Measurements from ENCODE around the gene SCN1A.
"Not testable (repeated sequence)": the region's sequence is repeated elsewhere in the genome, so short reads cannot be mapped to it uniquely, and the experiment has no call there.

The SCN1A gene

DNA sequence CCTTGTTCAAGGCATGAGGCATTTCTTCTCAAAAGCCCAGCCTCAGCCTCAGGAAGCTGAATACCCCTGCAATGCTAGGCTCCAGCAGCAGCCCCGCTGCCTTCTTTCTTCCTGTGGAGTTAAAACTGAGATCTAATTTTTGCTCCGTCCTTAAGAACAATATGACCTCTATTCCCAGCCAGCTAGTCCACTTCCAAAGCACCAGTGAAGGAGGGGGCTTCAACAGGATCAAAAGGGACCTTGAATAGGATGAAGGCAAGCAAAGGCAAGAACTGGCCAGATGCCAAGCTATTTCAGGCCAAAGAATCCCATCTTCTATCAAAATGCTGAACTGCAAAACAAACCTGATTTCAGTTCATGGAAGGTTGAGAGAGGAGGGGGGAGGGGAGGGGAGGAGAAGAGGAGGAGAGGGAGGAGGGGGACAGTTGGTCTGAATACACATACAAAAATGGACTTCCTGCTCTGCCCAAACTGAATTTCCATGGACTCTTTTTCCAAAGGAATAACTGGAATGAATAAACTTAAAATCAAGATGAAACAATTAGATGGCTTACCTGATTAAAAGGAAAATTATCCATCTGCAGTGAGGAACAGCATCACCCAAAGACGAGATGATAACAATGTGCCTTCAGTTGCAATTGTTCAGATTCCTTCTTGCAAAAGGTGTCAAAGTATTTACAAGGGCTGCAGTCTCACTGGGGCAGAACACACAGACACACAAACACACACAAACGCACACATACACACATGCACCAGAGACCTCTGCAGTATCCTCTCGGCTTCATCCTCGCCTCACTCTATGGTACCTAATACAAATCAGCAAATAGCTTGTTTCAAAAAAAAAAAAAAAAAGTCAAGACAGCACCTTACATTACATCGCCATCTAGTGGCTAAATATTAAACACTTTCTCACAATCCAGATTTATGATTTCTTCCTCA, at the start of gene SCN1A:
Gene SCN1A, minus strand, starts transcription at position 804 of the 939 bp plus-strand sequence. CDS start 54,399 bp downstream, outside the sequence.
- no peak for DNase-seq

GRCh38 chr2:166173263-166173662, 45.4 kb upstream of the SCN1A start:
- DNase-seq: no peak

DNA sequence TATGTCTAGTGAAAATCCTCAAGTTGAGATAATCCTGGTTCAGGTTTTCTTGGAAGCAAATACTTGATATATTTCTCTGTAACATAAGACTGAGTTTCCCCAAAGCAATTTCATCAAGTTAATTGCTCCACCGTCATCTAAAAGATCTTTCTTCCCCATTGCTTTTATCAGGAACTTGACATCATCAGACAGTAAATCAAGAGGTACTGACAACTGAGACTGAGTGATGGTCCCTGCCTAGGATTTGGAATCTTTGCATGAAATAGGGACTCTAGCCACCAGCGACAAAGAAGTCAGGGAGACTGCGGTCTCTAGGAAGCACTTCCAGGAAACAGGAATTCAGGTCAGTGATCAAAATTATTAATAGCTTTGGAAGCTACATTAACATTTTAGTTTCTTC, 43.4 kb upstream of the SCN1A start:
- no peak for DNase-seq

DNA sequence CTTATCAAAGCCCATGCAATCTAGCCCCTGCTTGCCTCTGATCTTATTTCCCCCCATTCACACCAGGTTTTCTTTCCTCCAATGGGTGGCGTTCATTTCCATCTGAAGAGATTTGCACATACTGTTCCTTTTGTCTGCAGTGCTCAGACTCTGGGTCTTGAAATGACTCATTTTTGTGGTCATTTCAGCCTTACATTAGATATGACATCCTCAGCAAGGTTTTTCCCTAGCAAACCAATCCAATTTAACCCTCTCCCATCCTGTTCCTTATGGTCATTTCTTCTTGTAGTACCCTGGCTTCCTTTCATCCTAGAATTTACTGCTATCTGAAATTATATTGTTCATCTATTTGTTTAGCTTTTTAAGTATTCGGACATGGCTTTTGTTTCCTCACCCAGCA, 42.5 kb upstream of the SCN1A start:
- no peak for DNase-seq

- DNase-seq: no peak
Observed at GRCh38 chr2:166167449-166167848, 39.6 kb upstream of the SCN1A start.

GRCh38 chr2:166163775-166164174, 36.0 kb upstream of the SCN1A start:
- DNase-seq: no peak

DNA sequence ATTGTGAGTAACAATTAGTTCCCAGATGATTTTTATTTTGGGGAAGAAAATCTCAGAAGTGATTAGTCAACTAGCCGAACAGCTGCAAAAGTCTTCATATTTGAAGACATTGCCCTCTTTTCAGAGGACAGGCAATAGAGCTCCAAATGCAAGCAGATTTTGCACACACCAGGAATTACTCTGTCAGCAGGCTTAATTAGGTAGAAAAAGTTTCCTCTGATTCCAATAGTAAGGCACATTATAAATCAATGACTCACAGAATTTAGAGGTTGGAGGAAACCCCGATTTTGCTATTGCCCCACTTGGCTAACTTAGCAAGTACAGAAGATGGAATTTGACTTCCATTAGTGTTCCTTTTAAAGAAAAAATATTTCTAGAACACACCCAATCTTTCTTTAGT, 30.7 kb upstream of the SCN1A start:
- no peak for DNase-seq

GRCh38 chr2:166157578-166157977, 29.8 kb upstream of the SCN1A start:
- DNase-seq: no peak

- no peak for DNase-seq
Observed at GRCh38 chr2:166156985-166157490, 29.2 kb upstream of the SCN1A start.

- DNase-seq: no peak
Observed at GRCh38 chr2:166155589-166155988, 27.8 kb upstream of the SCN1A start.

GRCh38 chr2:166154685-166155338, 27.0 kb upstream of the SCN1A start:
- no peak for DNase-seq

DNA sequence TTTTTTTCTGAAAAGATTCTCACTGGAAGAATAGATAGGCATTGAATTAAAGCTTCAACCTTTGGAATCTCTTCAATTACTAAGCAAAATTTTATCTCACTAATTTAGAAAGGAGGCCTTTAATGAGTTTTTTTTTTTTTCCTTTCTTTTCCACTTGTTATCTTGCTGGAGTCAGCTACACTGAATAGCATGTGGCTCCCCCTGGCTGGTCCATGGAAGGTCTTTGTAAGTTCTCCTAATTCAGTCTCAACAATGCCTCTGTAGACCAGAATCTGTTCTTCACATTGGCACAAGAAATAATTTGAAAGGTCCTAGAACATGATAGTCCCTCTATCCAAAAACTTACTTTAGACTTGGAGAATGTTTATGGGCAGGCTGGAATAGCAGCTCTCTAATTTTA, 24.2 kb upstream of the SCN1A start:
- no peak for DNase-seq

DNA sequence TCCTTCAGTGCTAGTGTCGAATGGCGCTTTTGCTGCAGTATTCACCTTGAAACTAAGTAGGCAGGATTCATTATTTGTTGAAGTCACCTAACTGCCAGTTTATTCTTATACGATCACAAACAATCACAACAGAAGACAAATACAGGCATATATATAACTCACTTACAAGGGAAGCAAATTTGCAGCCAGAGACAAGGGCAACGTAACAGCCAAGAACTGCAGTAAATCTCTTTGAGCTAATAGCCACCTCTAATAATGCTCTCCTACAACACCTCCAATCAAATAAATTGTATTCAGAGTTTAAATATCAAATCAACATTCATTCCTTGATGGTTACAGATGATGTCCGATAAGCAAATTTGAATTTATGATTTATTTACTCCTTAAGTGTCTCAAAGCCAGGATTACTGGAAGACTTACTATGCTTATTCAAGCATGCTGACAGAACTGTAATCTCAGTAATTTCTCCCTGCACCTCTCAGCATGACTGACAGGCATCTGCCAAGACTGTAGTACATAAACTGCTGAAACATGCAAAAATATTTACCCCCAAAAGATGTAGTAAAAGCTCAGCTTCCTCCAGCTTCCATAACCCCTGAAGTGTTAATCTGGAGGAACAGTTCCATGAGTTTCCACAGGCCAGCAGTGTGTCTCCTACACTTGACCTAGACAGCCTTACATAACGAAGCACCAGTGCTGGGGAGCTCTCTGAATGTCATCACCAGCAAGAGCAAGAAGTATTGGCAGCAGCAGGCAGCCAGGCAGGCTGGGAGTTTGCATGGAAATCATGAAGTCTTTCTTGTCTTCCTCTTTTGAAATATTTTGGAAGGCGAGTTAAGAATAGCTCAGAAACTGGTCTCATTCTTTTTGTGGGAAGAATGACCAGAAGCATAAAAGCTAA, 20.9 kb upstream of the SCN1A start:
- DNase-seq: no peak

- DNase-seq: no peak
Observed at GRCh38 chr2:166147883-166148282, 20.1 kb upstream of the SCN1A start.

GRCh38 chr2:166144071-166144470, 16.3 kb upstream of the SCN1A start:
- DNase-seq: no peak

- no peak for DNase-seq
Observed at GRCh38 chr2:166140932-166141331, 13.1 kb upstream of the SCN1A start.

- DNase-seq: no peak
Observed at GRCh38 chr2:166140475-166140874, 12.7 kb upstream of the SCN1A start.

GRCh38 chr2:166139479-166139878, 11.7 kb upstream of the SCN1A start:
- DNase-seq: not testable (repeated sequence)

GRCh38 chr2:166138667-166139066, 10.8 kb upstream of the SCN1A start:
- DNase-seq: no peak

GRCh38 chr2:166138144-166138543, 10.3 kb upstream of the SCN1A start:
- DNase-seq: no peak

DNA sequence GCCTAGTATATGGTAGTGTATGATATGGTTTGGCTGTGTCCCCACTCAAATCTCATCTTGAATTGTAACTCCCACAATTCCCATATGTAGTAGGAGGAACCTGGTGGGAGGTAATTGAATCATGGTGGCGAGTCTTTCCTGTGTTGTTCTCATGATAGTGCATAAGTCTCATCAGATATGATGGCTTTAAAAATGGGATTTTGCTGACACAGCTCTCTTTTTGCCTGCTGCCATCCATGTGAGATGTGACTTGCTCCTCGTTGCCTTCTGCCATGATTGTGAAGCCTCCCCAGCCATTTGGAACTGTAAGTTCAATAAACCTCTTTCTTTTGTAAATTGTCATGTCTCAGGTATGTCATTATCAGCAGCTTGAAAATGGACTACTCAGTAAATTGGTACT, 9.5 kb upstream of the SCN1A start:
- DNase-seq: no peak

DNA sequence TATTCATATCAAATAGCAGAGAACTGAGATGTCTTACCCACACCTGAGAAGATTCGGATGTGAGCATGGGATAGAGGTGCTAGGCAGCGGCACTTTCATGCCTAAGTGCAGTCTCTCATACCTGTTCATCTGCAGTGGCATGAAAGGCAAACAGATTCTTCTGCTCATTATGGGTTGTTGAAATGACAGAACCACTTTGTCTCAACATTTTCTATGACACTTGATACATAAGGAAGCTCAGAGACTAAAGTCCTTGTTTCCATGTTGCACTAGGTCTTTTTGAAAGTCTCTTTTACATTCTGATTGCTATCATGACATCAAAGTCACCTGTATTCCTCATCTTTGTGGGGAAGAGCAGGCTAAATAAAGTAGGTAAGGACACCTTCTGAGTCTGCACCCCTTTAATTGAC, 8.0 kb upstream of the SCN1A start:
- DNase-seq: no peak
